CD4-positive, alpha-beta T cell (primary cell): ENCODE measurements around the gene RECQL5. TPM values are rescaled to one million over a fixed set of nuclear protein-coding genes. Genes with fewer than 3 reads are reported as not detected.
"Not testable (repeated sequence)": the region's sequence is repeated elsewhere in the genome, so short reads cannot be mapped to it uniquely, and the experiment has no call there.

Experiments used
- ATAC-seq: fragments of 200-7000 bp; cut with Tn5 transposase; one replicate; pipeline ENCODE4 v1.10.0; 2022; ENCODE audit warnings: mild to moderate bottlenecking; ENCODE audit not compliant: poor library complexity
- CTCF ChIA-PET: fragments of 350-600 bp; sonication (Branson Sonifier 250); formaldehyde crosslinking; loops from one replicate; lab custom pipeline; 2021; ENCODE audit warnings: antibody characterized with exemption, inconsistent platforms; lab: Charles Lee
- POLR2A ChIA-PET: fragments of 350-600 bp; sonication (Branson Sonifier 250); formaldehyde crosslinking; loops from one replicate; lab custom pipeline; 2021; ENCODE audit warnings: antibody characterized with exemption, inconsistent platforms; lab: Charles Lee
- DNase-seq, 14 experiments: peaks; one replicate each; pipeline ENCODE4 v3.0.0-alpha.2; 2013 to 2020; ENCODE audit warnings: mixed read lengths in 2 of 14
- H3K27ac ChIP-seq, 2 donors: one replicate each; pipeline versions ENCODE4 v1.5.1 to v1.7.0; 2013; ENCODE audit warnings: low read length in 2 of 2, low read depth in 1 of 2, mild to moderate bottlenecking in 1 of 2
- H3K27me3 ChIP-seq, 2 experiments: 1 replicate in 1 of 2; 2 replicates in 1 of 2; pipeline versions ENCODE4 v1.6.1 to v1.7.0; 2013; ENCODE audit warnings: low read length in 2 of 2, control low read depth in 1 of 2, mild to moderate bottlenecking in 1 of 2, moderate library complexity in 1 of 2; ENCODE audit not compliant: insufficient read depth in 2 of 2, control insufficient read depth in 1 of 2
- H3K36me3 ChIP-seq: one replicate; pipeline ENCODE4 v1.6.1; 2013; ENCODE audit warnings: low read length, control low read depth; ENCODE audit not compliant: insufficient read depth
- H3K4me1 ChIP-seq: one replicate; pipeline ENCODE4 v1.6.1; 2013; ENCODE audit warnings: low read length, control low read depth; ENCODE audit not compliant: insufficient read depth
- H3K4me3 ChIP-seq: one replicate; pipeline ENCODE4 v1.5.1; 2013; ENCODE audit warnings: mild to moderate bottlenecking, low read length, moderate library complexity
- H3K9me3 ChIP-seq, 2 experiments: 1 replicate in 1 of 2; 2 replicates in 1 of 2; pipeline versions ENCODE4 v1.6.1 to v1.7.0; 2013; ENCODE audit warnings: low read length in 2 of 2, mild to moderate bottlenecking in 2 of 2, control low read depth in 1 of 2, moderate library complexity in 1 of 2; ENCODE audit not compliant: control insufficient read depth in 1 of 2, insufficient read depth in 1 of 2
- H3K27ac Mint-ChIP-seq: one replicate; pipeline ENCODE4 v1.8.0; 2020; ENCODE audit warnings: mixed read lengths
- H3K27me3 Mint-ChIP-seq: one replicate; pipeline ENCODE4 v1.8.0; 2021; ENCODE audit warnings: mixed read lengths
- H3K36me3 Mint-ChIP-seq: one replicate; pipeline ENCODE4 v1.8.0; 2021; ENCODE audit warnings: low read depth, mixed read lengths
- H3K4me1 Mint-ChIP-seq: one replicate; pipeline ENCODE4 v1.8.0; 2021; ENCODE audit warnings: low read depth, mixed read lengths
- H3K4me3 Mint-ChIP-seq: one replicate; pipeline ENCODE4 v1.8.0; 2020; ENCODE audit warnings: mild to moderate bottlenecking, mixed read lengths
- H3K9me3 Mint-ChIP-seq: one replicate; pipeline ENCODE4 v1.8.0; 2020; ENCODE audit warnings: mixed read lengths
- intact Hi-C, 2 experiments: fragments of 100-400 bp; cut with DNase I in 1 of 2; cut with micrococcal nuclease in 1 of 2; formaldehyde crosslinking; loops; one replicate each; pipeline versions ENCODE4 v1.15.1 to v1.9.0; 2023 to 2025; cut with DNase I, micrococcal nuclease
- total RNA-seq, 174 experiments: library from RNA in 2 of 174; stranded (reverse) in 2 of 174; gene quantifications; one replicate each; pipeline ENCODE4 v1.2.3 and lab custom pipeline; 2021 to 2026
- TF ChIP-seq, protein P1 (sequence below): fragments of 200-600 bp; IDR thresholded peaks from one replicate; pipeline ENCODE4 v1.8.0; 2022; ENCODE audit warnings: antibody characterized with exemption, mild to moderate bottlenecking

RECQL5 gene
- total RNA-seq, 2 experiments from 2014 or later: 16.4 to 17.7 TPM

DNA sequence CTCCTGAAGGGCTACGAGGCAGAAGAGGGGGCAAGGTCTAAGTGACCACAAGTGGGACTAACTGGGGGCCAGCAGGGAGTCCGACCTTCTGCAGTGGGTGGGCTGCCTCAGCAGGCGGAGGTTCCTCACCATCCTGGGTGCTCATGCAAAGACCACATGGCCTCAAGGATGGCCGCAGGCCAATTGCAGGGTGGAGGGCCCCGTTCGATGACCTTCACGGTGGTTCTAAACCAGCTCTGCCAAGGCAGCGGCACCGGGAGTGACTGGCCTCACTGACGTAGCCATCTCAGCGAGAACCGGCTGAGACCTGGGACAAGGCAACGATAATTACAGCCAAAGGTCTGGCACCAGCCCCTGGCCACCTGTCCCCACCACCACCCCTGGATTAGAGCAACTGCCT, 28.1 kb downstream of the RECQL5 start:
- Mint-ChIP-seq H3K36me3 (no peaks in the 10 kb centered on the region), H3K27me3 (no peaks in the 10 kb centered on the region), H3K27ac (no peak overlapping the region), H3K4me1 (peaks cover 2% of the 10 kb centered on the region), H3K4me3 (no peak overlapping the region), H3K9me3 (no peaks in the 10 kb centered on the region)
- Histone ChIP-seq H3K36me3 (peaks cover 11% of the 10 kb centered on the region), H3K27me3 (no peaks in the 10 kb centered on the region), H3K4me3 (no peak overlapping the region), H3K27ac (no peak overlapping the region), H3K9me3 (no peaks in the 10 kb centered on the region), H3K4me1 (peaks cover 2% of the 10 kb centered on the region)
- no peak for ATAC-seq
- intact Hi-C loops: no loop called here
- ChIA-PET CTCF (interaction anchor here (1.3 kb wide), 1 partner anchor 115 kb away, joined by 3 read pairs; no protein-coding TSS in a partner anchor), POLR2A (no interaction called here)
- TF ChIP-seq, protein P1, sequence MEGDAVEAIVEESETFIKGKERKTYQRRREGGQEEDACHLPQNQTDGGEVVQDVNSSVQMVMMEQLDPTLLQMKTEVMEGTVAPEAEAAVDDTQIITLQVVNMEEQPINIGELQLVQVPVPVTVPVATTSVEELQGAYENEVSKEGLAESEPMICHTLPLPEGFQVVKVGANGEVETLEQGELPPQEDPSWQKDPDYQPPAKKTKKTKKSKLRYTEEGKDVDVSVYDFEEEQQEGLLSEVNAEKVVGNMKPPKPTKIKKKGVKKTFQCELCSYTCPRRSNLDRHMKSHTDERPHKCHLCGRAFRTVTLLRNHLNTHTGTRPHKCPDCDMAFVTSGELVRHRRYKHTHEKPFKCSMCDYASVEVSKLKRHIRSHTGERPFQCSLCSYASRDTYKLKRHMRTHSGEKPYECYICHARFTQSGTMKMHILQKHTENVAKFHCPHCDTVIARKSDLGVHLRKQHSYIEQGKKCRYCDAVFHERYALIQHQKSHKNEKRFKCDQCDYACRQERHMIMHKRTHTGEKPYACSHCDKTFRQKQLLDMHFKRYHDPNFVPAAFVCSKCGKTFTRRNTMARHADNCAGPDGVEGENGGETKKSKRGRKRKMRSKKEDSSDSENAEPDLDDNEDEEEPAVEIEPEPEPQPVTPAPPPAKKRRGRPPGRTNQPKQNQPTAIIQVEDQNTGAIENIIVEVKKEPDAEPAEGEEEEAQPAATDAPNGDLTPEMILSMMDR: no peak
- no peak for DNase-seq

DNA sequence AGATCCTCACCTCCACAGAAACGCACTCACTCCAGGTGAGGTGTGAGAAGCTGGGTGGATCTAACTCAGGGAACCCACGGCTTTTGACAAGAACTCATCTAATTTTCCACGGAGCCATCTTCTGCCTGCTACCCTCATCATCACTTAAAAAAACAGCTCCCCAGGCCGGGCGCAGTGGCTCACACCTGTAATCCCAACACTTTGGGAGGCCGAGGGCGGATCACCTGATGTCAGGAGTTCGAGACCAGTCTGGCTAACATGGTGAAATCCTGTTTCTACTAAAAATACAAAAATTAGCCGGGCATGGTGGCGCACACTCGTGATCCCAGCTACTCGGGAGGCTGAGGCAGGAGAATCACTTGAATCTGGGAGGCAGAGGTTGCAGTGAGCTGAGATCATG, 28.9 kb downstream of the RECQL5 start:
- H3K4me1 Mint-ChIP-seq: peaks cover 11% of the 10 kb centered on the region
- H3K4me3 ChIP-seq, ATAC-seq, H3K27me3 Mint-ChIP-seq, H3K27me3 ChIP-seq, H3K36me3 Mint-ChIP-seq, H3K27ac Mint-ChIP-seq, H3K9me3 Mint-ChIP-seq, DNase-seq, H3K36me3 ChIP-seq, H3K27ac ChIP-seq, intact Hi-C loops, H3K9me3 ChIP-seq, H3K4me3 Mint-ChIP-seq, POLR2A ChIA-PET: not testable (repeated sequence)
- H3K4me1 ChIP-seq: peaks cover 10% of the 10 kb centered on the region
- CTCF ChIA-PET: interaction anchor here (1.3 kb wide), 1 partner anchor 116 kb away, joined by 3 read pairs; no protein-coding TSS in a partner anchor

DNA sequence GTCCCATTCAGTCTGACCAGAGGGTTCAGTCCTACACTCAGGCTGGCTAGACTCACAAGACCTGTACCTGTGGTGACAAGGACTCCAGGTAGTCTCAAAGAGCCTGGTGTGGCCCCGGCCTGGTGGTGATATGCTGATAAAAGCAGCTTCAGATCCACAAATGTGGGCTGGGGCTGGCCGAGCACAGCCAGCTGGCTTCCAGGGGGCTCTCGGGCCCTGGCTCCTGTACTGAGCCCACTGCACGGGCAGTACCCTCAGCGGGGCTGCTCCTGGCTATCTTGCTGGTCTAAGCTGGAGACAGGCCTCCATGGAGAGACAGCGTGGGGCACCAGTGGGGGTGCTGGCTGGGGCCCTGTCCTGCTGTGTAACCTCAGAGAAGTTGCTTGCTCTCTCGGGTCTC, 29.4 kb downstream of the RECQL5 start:
- H3K27me3 ChIP-seq: no peaks in the 10 kb centered on the region
- Mint-ChIP-seq H3K4me1 (peaks cover 13% of the 10 kb centered on the region), H3K27ac (no peak overlapping the region), H3K9me3 (no peaks in the 10 kb centered on the region), H3K27me3 (no peaks in the 10 kb centered on the region), H3K36me3 (no peaks in the 10 kb centered on the region), H3K4me3 (no peak overlapping the region)
- no peak for ATAC-seq
- peaks cover 15% of the 10 kb centered on the region for H3K4me1 ChIP-seq
- H3K9me3 ChIP-seq: no peaks in the 10 kb centered on the region
- intact Hi-C loops: no loop called here
- ChIA-PET POLR2A (no interaction called here), CTCF (interaction anchor here (1.3 kb wide), 2 partner anchors 110 to 116 kb away, joined by 3 read pairs; no protein-coding TSS in a partner anchor)
- H3K4me3 ChIP-seq: no peak overlapping the region
- H3K36me3 ChIP-seq: peaks cover 5% of the 10 kb centered on the region
- TF ChIP-seq, protein P1: no peak
- no peak overlapping the region for H3K27ac ChIP-seq
- DNase-seq: no peak

DNA sequence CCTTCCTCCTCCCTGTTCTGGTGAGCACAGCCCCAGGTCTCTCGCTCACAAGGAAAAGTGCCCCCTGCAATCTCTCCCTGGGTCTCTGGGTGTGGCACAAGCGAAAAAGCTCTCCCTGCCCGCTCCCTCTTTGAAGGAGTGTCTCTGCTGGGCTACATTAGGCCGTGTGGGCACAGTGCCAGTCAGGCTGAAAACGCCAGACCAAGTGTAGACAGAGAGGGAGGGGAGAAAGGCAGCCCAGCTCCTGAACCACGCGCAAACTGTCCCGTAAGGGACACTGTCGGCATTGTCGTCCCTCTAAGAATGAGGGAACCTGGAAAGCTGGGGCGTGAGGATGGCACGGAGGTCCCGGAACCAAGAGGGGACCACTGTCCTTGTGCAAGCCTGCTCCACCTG, 29.8 kb downstream of the RECQL5 start:
- Histone ChIP-seq H3K4me3 (no peak overlapping the region), H3K27ac (no peak overlapping the region), H3K9me3 (no peaks in the 10 kb centered on the region), H3K36me3 (peaks cover 4% of the 10 kb centered on the region), H3K4me1 (peaks cover 17% of the 10 kb centered on the region), H3K27me3 (no peaks in the 10 kb centered on the region)
- ATAC-seq (no peak), DNase-seq (no peak)
- no peaks in the 10 kb centered on the region for H3K36me3 Mint-ChIP-seq
- H3K9me3 Mint-ChIP-seq: no peaks in the 10 kb centered on the region
- H3K4me3 Mint-ChIP-seq: no peak overlapping the region
- H3K27ac Mint-ChIP-seq: no peak overlapping the region
- CTCF ChIA-PET: interaction anchor here (1.3 kb wide), 1 partner anchor 111 kb away, joined by 3 read pairs; no protein-coding TSS in a partner anchor
- H3K4me1 Mint-ChIP-seq: peaks cover 13% of the 10 kb centered on the region
- TF ChIP-seq, protein P1: no peak
- POLR2A ChIA-PET: no interaction called here
- H3K27me3 Mint-ChIP-seq: no peaks in the 10 kb centered on the region
- intact Hi-C loops: no loop called here
